PC-3 (cell line): ENCODE data around the gene DHRS7C. TPM values are rescaled to one million over a fixed set of nuclear protein-coding genes. Genes with fewer than 3 reads are reported as not detected.

ENCODE experiments used
- ATAC-seq: fragments of 200-7000 bp; cut with Tn5 transposase; 2 replicates; pipeline ENCODE4 v1.9.1; 2020; ENCODE audit warnings: mild to moderate bottlenecking, moderate library complexity
- BruUV-seq: library from RNA; stranded (reverse); fragments of 400-500 nt; replicated peaks from 2 replicates; lab custom pipeline; 2021; lab: Mats Ljungman, UMichigan
- CTCF ChIA-PET: fragments of 300-600 bp; sonication (Branson Sonifier 250); formaldehyde crosslinking; loops from one replicate; lab custom pipeline; 2022; ENCODE audit warnings: antibody characterized with exemption; lab: Charles Lee
- POLR2A ChIA-PET: fragments of 300-600 bp; sonication (Branson Sonifier 250); formaldehyde crosslinking; loops from one replicate; lab custom pipeline; 2022; ENCODE audit warnings: antibody characterized with exemption; ENCODE audit not compliant: unreplicated experiment; lab: Charles Lee
- DNase-seq: peaks from one replicate; pipeline ENCODE4 v3.0.0-alpha.2; 2015
- H2AFZ ChIP-seq: fragments of 300-600 bp; sonication (generic); 2 replicates; pipeline ENCODE4 v1.6.0; 2016; ENCODE audit warnings: antibody characterized with exemption, low read length
- H3F3A ChIP-seq: fragments of 300-600 bp; sonication (generic); one replicate; pipeline ENCODE4 v1.6.0; 2017; ENCODE audit warnings: antibody characterized with exemption, low read length, control low read depth, mild to moderate bottlenecking; ENCODE audit not compliant: unreplicated experiment
- H3K27ac ChIP-seq: fragments of 300-600 bp; sonication (generic); 2 replicates; pipeline ENCODE4 v1.5.1; 2016; ENCODE audit warnings: mild to moderate bottlenecking, low read length
- H3K27me3 ChIP-seq: fragments of 300-600 bp; sonication (generic); 2 replicates; pipeline ENCODE4 v1.6.1; 2016; ENCODE audit warnings: low read length, mixed read lengths
- H3K36me3 ChIP-seq: fragments of 300-600 bp; sonication (generic); 2 replicates; pipeline ENCODE4 v1.6.1; 2016; ENCODE audit warnings: low read depth, mixed run types, low read length, mixed read lengths
- H3K4me1 ChIP-seq: fragments of 300-600 bp; sonication (generic); 2 replicates; pipeline ENCODE4 v1.5.1; 2016; ENCODE audit warnings: low read length; ENCODE audit not compliant: insufficient read depth
- H3K4me2 ChIP-seq: fragments of 300-600 bp; sonication (generic); 2 replicates; pipeline ENCODE4 v1.6.0; 2016; ENCODE audit warnings: low read length
- H3K4me3 ChIP-seq: fragments of 300-600 bp; sonication (generic); 2 replicates; pipeline ENCODE4 v1.5.1; 2016; ENCODE audit warnings: mild to moderate bottlenecking, low read length, mixed read lengths
- H3K79me2 ChIP-seq: fragments of 300-600 bp; sonication (generic); 2 replicates; pipeline ENCODE4 v1.6.1; 2017; ENCODE audit warnings: low read length, mixed read lengths
- H3K9ac ChIP-seq: fragments of 300-600 bp; sonication (generic); 2 replicates; pipeline ENCODE4 v1.6.0; 2016; ENCODE audit warnings: mild to moderate bottlenecking, low read length
- H3K9me2 ChIP-seq: fragments of 300-600 bp; sonication (generic); replicated peaks from 2 replicates; pipeline ENCODE4 v1.6.1; 2016; ENCODE audit warnings: mixed run types, low read length, mixed read lengths
- H3K9me3 ChIP-seq: fragments of 300-600 bp; sonication (generic); 2 replicates; pipeline ENCODE4 v1.6.1; 2016; ENCODE audit warnings: low read length, mixed read lengths
- H4K20me1 ChIP-seq: fragments of 300-600 bp; sonication (generic); 2 replicates; pipeline ENCODE4 v1.6.1; 2016; ENCODE audit warnings: low read length, mixed read lengths
- EZH2 ChIP-seq: fragments of 300-600 bp; sonication (generic); IDR thresholded peaks from one replicate; pipeline ENCODE4 v1.6.1; 2017; ENCODE audit warnings: antibody characterized with exemption, mild to moderate bottlenecking, low read length; ENCODE audit not compliant: unreplicated experiment
- EZH2phosphoT487 ChIP-seq: fragments of 300-600 bp; sonication (generic); IDR thresholded peaks from 2 replicates; pipeline ENCODE4 v1.6.1; 2018; ENCODE audit warnings: mild to moderate bottlenecking, antibody characterized with exemption, low read length, borderline replicate concordance
- intact Hi-C: fragments of 100-400 bp; cut with micrococcal nuclease; formaldehyde crosslinking; loops from 2 replicates; pipeline ENCODE4 v1.9.0; 2023
- total RNA-seq: library from RNA; depleted of rRNA; stranded (reverse); fragments of >200 nt; gene quantifications from 2 replicates; pipeline ENCODE4 v1.2.3, GENCODE V29; 2014
- TF ChIP-seq, protein P1 (sequence below): fragments of 300-600 bp; sonication (generic); conservative IDR thresholded peaks from 2 replicates; pipeline ENCODE4 v1.5.1; 2017; ENCODE audit warnings: antibody characterized with exemption, low read depth, mild to moderate bottlenecking, low read length

The DHRS7C gene
- total RNA-seq, 1 experiment from 2014 or later: not detected

DNA sequence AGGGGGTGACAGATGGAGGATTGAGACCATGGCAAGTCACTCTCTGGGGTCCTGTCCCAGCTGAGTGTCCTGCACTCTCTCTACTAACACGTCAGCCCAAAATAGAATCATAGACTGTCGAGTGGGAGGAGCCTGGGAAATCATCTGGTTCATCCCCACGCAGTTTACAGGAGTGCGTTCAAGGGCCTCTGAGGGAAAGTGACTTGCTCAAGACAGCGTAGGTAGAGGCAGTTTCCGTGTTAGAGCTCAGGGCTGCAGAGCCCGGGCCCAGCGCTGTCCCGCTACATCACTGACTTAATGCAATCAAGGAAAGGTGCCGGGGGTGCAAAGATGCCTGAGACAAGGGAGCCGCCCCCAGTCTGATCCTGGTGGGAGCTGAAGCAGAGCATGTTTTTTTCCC, 20.1 kb upstream of the DHRS7C start:
- H3K4me2 ChIP-seq: peak overlapping the region; percentile 71; the same call in 1 of the 2 replicates
- intact Hi-C loops: loop anchor here (5.0 kb wide), 1 partner anchor 71 kb away; no protein-coding TSS in a partner anchor
- H3K9me3 ChIP-seq: no peaks in the 10 kb centered on the region
- peaks cover 24% of the 10 kb centered on the region for H3K4me1 ChIP-seq
- ATAC-seq (no peak), DNase-seq (no peak)
- H3K27me3 ChIP-seq: no peaks in the 10 kb centered on the region
- no peaks in the 10 kb centered on the region for H3K79me2 ChIP-seq
- no peaks in the 10 kb centered on the region for H3K36me3 ChIP-seq
- H3K27ac ChIP-seq: peak overlapping the region; percentile 92
- H3K9me2 ChIP-seq: no peaks in the 10 kb centered on the region
- no peaks in the 10 kb centered on the region for H4K20me1 ChIP-seq
- H3K4me3 ChIP-seq: no peak overlapping the region
- no TSS peak for BruUV-seq
- no peaks in the 10 kb centered on the region for H3F3A ChIP-seq
- H2AFZ ChIP-seq: no peak overlapping the region
- POLR2A ChIA-PET: no interaction called here
- CTCF ChIA-PET: no interaction called here
- H3K9ac ChIP-seq: no peak overlapping the region
- TF ChIP-seq EZH2phosphoT487 (no peak), EZH2 (no peak)
- TF ChIP-seq, protein P1, sequence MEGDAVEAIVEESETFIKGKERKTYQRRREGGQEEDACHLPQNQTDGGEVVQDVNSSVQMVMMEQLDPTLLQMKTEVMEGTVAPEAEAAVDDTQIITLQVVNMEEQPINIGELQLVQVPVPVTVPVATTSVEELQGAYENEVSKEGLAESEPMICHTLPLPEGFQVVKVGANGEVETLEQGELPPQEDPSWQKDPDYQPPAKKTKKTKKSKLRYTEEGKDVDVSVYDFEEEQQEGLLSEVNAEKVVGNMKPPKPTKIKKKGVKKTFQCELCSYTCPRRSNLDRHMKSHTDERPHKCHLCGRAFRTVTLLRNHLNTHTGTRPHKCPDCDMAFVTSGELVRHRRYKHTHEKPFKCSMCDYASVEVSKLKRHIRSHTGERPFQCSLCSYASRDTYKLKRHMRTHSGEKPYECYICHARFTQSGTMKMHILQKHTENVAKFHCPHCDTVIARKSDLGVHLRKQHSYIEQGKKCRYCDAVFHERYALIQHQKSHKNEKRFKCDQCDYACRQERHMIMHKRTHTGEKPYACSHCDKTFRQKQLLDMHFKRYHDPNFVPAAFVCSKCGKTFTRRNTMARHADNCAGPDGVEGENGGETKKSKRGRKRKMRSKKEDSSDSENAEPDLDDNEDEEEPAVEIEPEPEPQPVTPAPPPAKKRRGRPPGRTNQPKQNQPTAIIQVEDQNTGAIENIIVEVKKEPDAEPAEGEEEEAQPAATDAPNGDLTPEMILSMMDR: no peak

DNA sequence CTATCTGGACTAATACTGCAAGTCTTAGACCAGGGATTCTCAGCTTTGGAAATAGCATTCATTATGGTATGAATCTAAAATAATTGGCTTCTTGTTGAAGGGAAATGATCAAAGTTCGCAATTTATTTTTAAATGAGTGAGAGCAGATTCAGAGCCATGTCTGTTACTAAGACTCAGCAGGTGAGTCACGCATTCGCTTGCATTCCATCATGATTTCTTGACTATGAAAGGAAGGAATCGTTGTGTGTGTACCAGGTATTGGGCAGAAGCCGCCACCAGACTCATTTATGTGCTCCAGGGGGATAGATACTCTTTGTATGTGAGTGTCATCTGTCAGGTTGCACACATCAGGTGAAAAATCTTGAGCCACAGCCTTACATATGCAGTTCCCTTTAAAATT, 19.7 kb upstream of the DHRS7C start:
- no peaks in the 10 kb centered on the region for H3K79me2 ChIP-seq
- H3K4me2 ChIP-seq: peak overlapping the region; percentile 71
- H2AFZ ChIP-seq: peak overlapping the region; percentile 11; the same call in 1 of the 2 replicates
- ChIA-PET CTCF (no interaction called here), POLR2A (interaction anchor here (0.6 kb wide), 1 partner anchor 24 kb away, joined by 7 read pairs; no protein-coding TSS in a partner anchor)
- H3K4me3 ChIP-seq: peak overlapping the region; percentile 33; the same call in 1 of the 2 replicates
- H3F3A ChIP-seq: no peaks in the 10 kb centered on the region
- ATAC-seq: peak; percentile 87
- peak overlapping the region; percentile 59 for H3K9ac ChIP-seq
- intact Hi-C loops: loop anchor here (5.0 kb wide), 1 partner anchor 71 kb away; no protein-coding TSS in a partner anchor
- no peaks in the 10 kb centered on the region for H3K9me2 ChIP-seq
- DNase-seq: peak; percentile 82
- H3K9me3 ChIP-seq: no peaks in the 10 kb centered on the region
- H3K4me1 ChIP-seq: peaks cover 24% of the 10 kb centered on the region
- H3K27ac ChIP-seq: peak overlapping the region; percentile 92
- TF ChIP-seq, protein P1: no peak
- TF ChIP-seq EZH2 (no peak), EZH2phosphoT487 (no peak)
- H4K20me1 ChIP-seq: no peaks in the 10 kb centered on the region
- BruUV-seq: no TSS peak
- H3K36me3 ChIP-seq: no peaks in the 10 kb centered on the region
- no peaks in the 10 kb centered on the region for H3K27me3 ChIP-seq
